Retinal pigment epithelial cell (primary cell): ENCODE data around the gene COLEC11.

Source experiments
- DNase-seq: peaks from one replicate; pipeline ENCODE4 v3.0.0-alpha.2; 2010; ENCODE audit warnings: low read depth
- H3K4me3 ChIP-seq: 2 replicates; pipeline ENCODE4 v1.5.1; 2011; ENCODE audit warnings: mild to moderate bottlenecking, low read length, control low read depth, moderate library complexity
- CTCF ChIP-seq: conservative IDR thresholded peaks from 2 replicates; pipeline ENCODE4 v1.5.1; 2011; ENCODE audit warnings: low read depth, low read length, control low read depth, inconsistent platforms

COLEC11 gene

GRCh38 chr2:3639653-3640052 lies 44.7 kb downstream of the COLEC11 start:
- TF ChIP-seq CTCF, result no peak
- DNase-seq, result no peak
- H3K4me3 ChIP-seq, result no peak overlapping the region

- no peak for TF ChIP-seq CTCF
- no peak for DNase-seq
- no peak overlapping the region for H3K4me3 ChIP-seq
Measured at GRCh38 chr2:3641181-3641580, 46.3 kb downstream of the COLEC11 start.

GRCh38 chr2:3641841-3642421 lies 47.0 kb downstream of the COLEC11 start:
- TF ChIP-seq CTCF, result no peak
- DNase-seq, result no peak
- H3K4me3 ChIP-seq, result no peak overlapping the region

- no peak for TF ChIP-seq CTCF
- H3K4me3 ChIP-seq, result no peak overlapping the region
- no peak for DNase-seq
Measured at GRCh38 chr2:3642521-3643215, 47.8 kb downstream of the COLEC11 start.

GRCh38 chr2:3643371-3644245 lies 48.7 kb downstream of the COLEC11 start:
- DNase-seq, result no peak
- no peak for TF ChIP-seq CTCF
- no peak overlapping the region for H3K4me3 ChIP-seq

- no peak for TF ChIP-seq CTCF
- DNase-seq, result no peak
- no peak overlapping the region for H3K4me3 ChIP-seq
Measured at GRCh38 chr2:3644246-3644525, 49.3 kb downstream of the COLEC11 start.
